ENCODE measurements around the gene C11orf91.

GRCh38 chr11:33697997-33698396 lies 2.6 kb downstream of the C11orf91 start:
- TF ChIP-seq CTCF (IDR thresholded peaks at IDR 0.05; ENCODE audit: insufficient read depth, low read length, poor library complexity, severe bottlenecking) = no peak
- no peak for TF ChIP-seq EZH2phosphoT487 (conservative IDR thresholded peaks at IDR 0.05; ENCODE audit: low read length)

Data from SU-DHL-6 (cell line).